Stomach (tissue), 9 donors: Measurements from ENCODE around the gene INSL3. TPM values are rescaled to one million over a fixed set of nuclear protein-coding genes. Genes with fewer than 3 reads are reported as not detected.

ENCODE experiments used
- DNase-seq, 2 donors: peaks; one replicate each; pipeline versions ENCODE4 v3.0.0 to v3.0.0-alpha.2; 2013 to 2019
- H3K27ac ChIP-seq, 5 donors: fragments of 200-600 bp in 4 of 5; sonication (generic) in 4 of 5; one replicate each; pipeline ENCODE4 v1.5.1; 2013 to 2019; ENCODE audit warnings: mild to moderate bottlenecking in 1 of 5, moderate library complexity in 1 of 5
- H3K27me3 ChIP-seq, 3 donors: fragments of 200-600 bp; sonication (generic); one replicate each; pipeline ENCODE4 v1.5.1; 2017 to 2019; ENCODE audit warnings: mixed run types in 1 of 3
- H3K36me3 ChIP-seq, 4 donors: fragments of 200-600 bp; sonication (generic); 1 replicate in 3 of 4; 2 replicates in 1 of 4; pipeline ENCODE4 v1.5.1; 2016 to 2019
- H3K4me1 ChIP-seq, 4 donors: fragments of 200-600 bp; sonication (generic); one replicate each; pipeline ENCODE4 v1.5.1; 2016 to 2019
- H3K4me3 ChIP-seq, 4 donors: fragments of 200-600 bp; sonication (generic) in 3 of 4; one replicate each; pipeline ENCODE4 v1.5.1; 2016 to 2019; ENCODE audit warnings: mild to moderate bottlenecking in 1 of 4
- H3K9me3 ChIP-seq, 4 donors: fragments of 200-600 bp; sonication (generic); one replicate each; pipeline ENCODE4 v1.5.1; 2016 to 2019
- CTCF ChIP-seq, 7 experiments: fragments of 450-650 bp in 4 of 7; fragments of 200-600 bp in 3 of 7; sonication (generic) in 3 of 7; IDR thresholded peaks; one replicate each; pipeline ENCODE4 v1.5.1; 2016 to 2019; ENCODE audit warnings: antibody characterized with exemption in 7 of 7, control low read depth in 2 of 7, mild to moderate bottlenecking in 1 of 7
- EP300 ChIP-seq: sonication (generic); formaldehyde crosslinking; IDR thresholded peaks from one replicate; pipeline ENCODE4 v1.6.1; 2017; ENCODE audit warnings: antibody characterized with exemption
- POLR2A ChIP-seq, 4 donors: fragments of 450-650 bp; IDR thresholded peaks; one replicate each; pipeline ENCODE4 v1.6.1; 2016; ENCODE audit warnings: antibody characterized with exemption in 4 of 4, control low read depth in 2 of 4, mild to moderate bottlenecking in 1 of 4, moderate library complexity in 1 of 4
- POLR2AphosphoS5 ChIP-seq, 3 donors: sonication (generic); formaldehyde crosslinking; IDR thresholded peaks; one replicate each; pipeline ENCODE4 v1.6.1; 2016; ENCODE audit warnings: antibody characterized with exemption in 3 of 3
- WGBS, 5 donors: extraction: QIAGEN DNeasy Blood & Tissue Kit in 3 of 5; methylation state at CpG; one replicate each; pipeline versions ENCODE4 v1.1.5 to v1.1.7; 2013 to 2018; 5-methylcytosine and 5-hydroxymethylcytosine counted together
- intact Hi-C: fragments of 100-400 bp; cut with DNase I; formaldehyde crosslinking; loops from one replicate; pipeline ENCODE4 v1.15.1; 2023; ENCODE audit warnings: low total_unique reads
- polyA plus RNA-seq, 3 donors: library from polyadenylated mRNA; stranded (reverse); fragments of 200-250 nt; gene quantifications; one replicate each; pipeline ENCODE4 v1.2.3, GENCODE V29; 2013
- total RNA-seq, 5 donors: library from RNA; depleted of rRNA; stranded (reverse); fragments of >200 nt; gene quantifications; one replicate each; pipeline versions ENCODE4 v1.1.0 to v1.2.3, GENCODE V29; 2014 to 2016
- donor health status: healthy with polysubstance abuse.
- donor health status: Bipolar disorder and iron deficiency.
- donor health status: healthy.

Gene INSL3
- total and polyA plus RNA-seq, 8 donors, result 0.23 TPM; not detected in 7

- H3K27ac ChIP-seq, result no peak overlapping the region
- 58 to 79% (median 69%) methylated on average over 10 to 13 of the region's 13 CpGs for WGBS, 5 donors
- TF ChIP-seq POLR2A (IDR thresholded peaks at IDR 0.05), result no peak
- no peak for TF ChIP-seq CTCF (IDR thresholded peaks at IDR 0.05)
- TF ChIP-seq EP300, result no peak
- no peak for TF ChIP-seq POLR2AphosphoS5 (IDR thresholded peaks at IDR 0.05)
- no peak for DNase-seq
- intact Hi-C loops, result no loop called here
- H3K36me3 ChIP-seq, result peaks cover 0 to 12% (median 6%) of the 10 kb centered on the region in 4 donors
- H3K9me3 ChIP-seq, result no peaks in the 10 kb centered on the region
- H3K27me3 ChIP-seq, result peaks cover 0 to 28% (median 0%) of the 10 kb centered on the region in 3 donors
- no peaks in the 10 kb centered on the region for H3K4me1 ChIP-seq
- no peak overlapping the region for H3K4me3 ChIP-seq
Observed at GRCh38 chr19:17817668-17818363, 3.5 kb downstream of the INSL3 start.

GRCh38 chr19:17812099-17812498 is 9.2 kb downstream of the INSL3 start:
- DNase-seq, result no peak
- Histone ChIP-seq H3K27ac (no peak overlapping the region), H3K4me3 (no peak overlapping the region), H3K4me1 (no peaks in the 10 kb centered on the region), H3K9me3 (no peaks in the 10 kb centered on the region), H3K36me3 (peaks cover 6 to 66% (median 51%) of the 10 kb centered on the region in 4 donors), H3K27me3 (peaks cover 0 to 53% (median 0%) of the 10 kb centered on the region in 3 donors)
- intact Hi-C loops, result no loop called here
- TF ChIP-seq POLR2AphosphoS5 (IDR thresholded peaks at IDR 0.05) (no peak), POLR2A (IDR thresholded peaks at IDR 0.05) (no peak), EP300 (no peak), CTCF (IDR thresholded peaks at IDR 0.05) (no peak)
- 75 to 83% (median 82%) methylated on average over 5 of the region's 5 CpGs for WGBS, 5 donors

- WGBS, 5 donors, result 88 to 93% (median 90%) methylated on average over 20 of the region's 20 CpGs
- no peak overlapping the region for H3K27ac ChIP-seq
- H3K4me1 ChIP-seq, result no peaks in the 10 kb centered on the region
- H3K9me3 ChIP-seq, result no peaks in the 10 kb centered on the region
- H3K4me3 ChIP-seq, result no peak overlapping the region
- DNase-seq, result no peak
- peaks cover 0 to 51% (median 0%) of the 10 kb centered on the region in 3 donors for H3K27me3 ChIP-seq
- TF ChIP-seq CTCF (IDR thresholded peaks at IDR 0.05), result no peak
- TF ChIP-seq POLR2A (IDR thresholded peaks at IDR 0.05), result no peak
- no peak for TF ChIP-seq POLR2AphosphoS5 (IDR thresholded peaks at IDR 0.05)
- TF ChIP-seq EP300, result no peak
- intact Hi-C loops, result no loop called here
- H3K36me3 ChIP-seq, result peaks cover 6 to 66% (median 51%) of the 10 kb centered on the region in 4 donors
Observed at GRCh38 chr19:17811681-17812080, 9.6 kb downstream of the INSL3 start.

- Histone ChIP-seq H3K4me1 (no peaks in the 10 kb centered on the region), H3K27me3 (peaks cover 0 to 45% (median 0%) of the 10 kb centered on the region in 3 donors), H3K9me3 (no peaks in the 10 kb centered on the region), H3K27ac (no peak overlapping the region), H3K36me3 (peaks cover 6 to 66% (median 51%) of the 10 kb centered on the region in 4 donors), H3K4me3 (no peak overlapping the region)
- intact Hi-C loops, result no loop called here
- 90 to 99% (median 95%) methylated on average over 2 of the region's 2 CpGs for WGBS, 5 donors
- no peak for DNase-seq
- no peak for TF ChIP-seq POLR2A (IDR thresholded peaks at IDR 0.05)
- no peak for TF ChIP-seq POLR2AphosphoS5 (IDR thresholded peaks at IDR 0.05)
- TF ChIP-seq CTCF (IDR thresholded peaks at IDR 0.05), result no peak
Observed at GRCh38 chr19:17811103-17811502, 10.2 kb downstream of the INSL3 start.
